ENCODE data around the gene PTPN22.

PTPN22 gene

GRCh38 chr1:113792471-113792870, 79.0 kb downstream of the PTPN22 start:
- DNase-seq (ENCODE audit: low read depth in 2 of 2), result no peak
- no peak overlapping the region for H3K4me3 ChIP-seq (replicated peaks in 1 of 2; ENCODE audit: low read depth in 2 of 2, low read length in 2 of 2)
- no peak for TF ChIP-seq CTCF (IDR thresholded peaks at IDR 0.05; ENCODE audit: low read depth, low read length)

- DNase-seq (ENCODE audit: low read depth in 2 of 2), result no peak
- no peak overlapping the region for H3K4me3 ChIP-seq (replicated peaks in 1 of 2; ENCODE audit: low read depth in 2 of 2, low read length in 2 of 2)
- no peak for TF ChIP-seq CTCF (IDR thresholded peaks at IDR 0.05; ENCODE audit: low read depth, low read length)
These were observed 82.7 kb downstream of the PTPN22 start for GRCh38 chr1:113788802-113789201.

- no peak for DNase-seq (ENCODE audit: low read depth in 2 of 2)
- no peak overlapping the region for H3K4me3 ChIP-seq (replicated peaks in 1 of 2; ENCODE audit: low read depth in 2 of 2, low read length in 2 of 2)
- TF ChIP-seq CTCF (IDR thresholded peaks at IDR 0.05; ENCODE audit: low read depth, low read length), result no peak
These were observed 83.8 kb downstream of the PTPN22 start for GRCh38 chr1:113787663-113788062.

- DNase-seq (ENCODE audit: low read depth in 2 of 2), result peak in 1 of 2 donors; percentile 39
- no peak overlapping the region for H3K4me3 ChIP-seq (replicated peaks in 1 of 2; ENCODE audit: low read depth in 2 of 2, low read length in 2 of 2)
- TF ChIP-seq CTCF (IDR thresholded peaks at IDR 0.05; ENCODE audit: low read depth, low read length), result no peak
These were observed 85.4 kb downstream of the PTPN22 start for GRCh38 chr1:113786069-113786468.

GRCh38 chr1:113784104-113784779, 87.3 kb downstream of the PTPN22 start:
- H3K4me3 ChIP-seq (replicated peaks in 1 of 2; ENCODE audit: low read depth in 2 of 2, low read length in 2 of 2), result no peak overlapping the region
- no peak for DNase-seq (ENCODE audit: low read depth in 2 of 2)
- TF ChIP-seq CTCF (IDR thresholded peaks at IDR 0.05; ENCODE audit: low read depth, low read length), result no peak

- no peak overlapping the region for H3K4me3 ChIP-seq (replicated peaks in 1 of 2; ENCODE audit: low read depth in 2 of 2, low read length in 2 of 2)
- TF ChIP-seq CTCF (IDR thresholded peaks at IDR 0.05; ENCODE audit: low read depth, low read length), result no peak
- DNase-seq (ENCODE audit: low read depth in 2 of 2), result peak; percentile 70 to 78
These were observed 88.0 kb downstream of the PTPN22 start for GRCh38 chr1:113783254-113784103.
